K562 (cell line): ENCODE results near the gene TCF4. TPM values are rescaled to one million over a fixed set of nuclear protein-coding genes. Genes with fewer than 3 reads are reported as not detected.

Experiments
- ATAC-seq: fragments of 200-7000 bp; cut with Tn5 transposase; 3 replicates; pipeline ENCODE4 v1.9.1; 2020; ENCODE audit warnings: moderate library complexity
- BruUV-seq: library from RNA; stranded (reverse); fragments of 400-500 nt; replicated peaks from 2 replicates; lab custom pipeline; 2021; lab: Mats Ljungman, UMichigan
- CTCF ChIA-PET: fragments of 300-600 bp; formaldehyde crosslinking; extraction: SDS; loops from one replicate; lab custom pipeline; 2021; ENCODE audit warnings: low intra/inter-chr PET ratio; lab: Yijun Ruan, JAX
- POLR2A ChIA-PET: fragments of 300-600, 350-650 bp; sonication (Branson Sonifier 250); formaldehyde crosslinking; extraction: SDS; loops from one replicate; lab custom pipeline; 2021; ENCODE audit warnings: antibody characterized with exemption, inconsistent platforms; lab: Yijun Ruan, JAX
- DNase-seq, 4 experiments: peaks; one replicate each; pipeline versions ENCODE4 v3.0.0 to v3.0.0-alpha.2; 2011 to 2018; ENCODE audit warnings: low spot score in 3 of 4, mixed read lengths in 3 of 4; ENCODE audit errors: extremely low read depth in 1 of 4
- FAIRE-seq: peaks from 2 replicates; lab custom pipeline; 2011; peaks lifted over from hg19 to GRCh38; lab: Jason Lieb, UNC
- H2AFZ ChIP-seq: 2 replicates; pipeline ENCODE4 v1.6.0; 2011; ENCODE audit warnings: low read depth, low read length, control low read depth, inconsistent platforms
- H3K27ac ChIP-seq: fragments of 200-600 bp; 3 replicates; pipeline ENCODE4 v1.8.0; 2011; ENCODE audit warnings: low read depth, mild to moderate bottlenecking, control low read depth, inconsistent platforms, low read length, moderate library complexity, mixed read lengths; ENCODE audit errors: extremely low read depth
- H3K27me3 ChIP-seq, 2 experiments: fragments of 300-600 bp in 1 of 2; 2 replicates in 1 of 2; 3 replicates in 1 of 2; pipeline versions ENCODE4 v1.6.0 to v1.8.0; 2011; ENCODE audit warnings: inconsistent platforms in 2 of 2, low read length in 2 of 2, mild to moderate bottlenecking in 1 of 2, mixed read lengths in 1 of 2, moderate library complexity in 1 of 2; ENCODE audit not compliant: control insufficient read depth in 2 of 2, insufficient read depth in 2 of 2
- H3K36me3 ChIP-seq: fragments of 300-600 bp; 3 replicates; pipeline ENCODE4 v1.8.0; 2011; ENCODE audit warnings: mild to moderate bottlenecking, low read length, inconsistent platforms; ENCODE audit not compliant: control insufficient read depth, insufficient read depth
- H3K4me1 ChIP-seq, 2 experiments: fragments of 200-600 bp in 1 of 2; replicated peaks in 1 of 2; 2 replicates in 1 of 2; 3 replicates in 1 of 2; pipeline versions ENCODE4 v1.5.1 to v1.8.0; 2011; ENCODE audit warnings: inconsistent platforms in 2 of 2, low read length in 2 of 2, mild to moderate bottlenecking in 1 of 2, mixed read lengths in 1 of 2, moderate library complexity in 1 of 2; ENCODE audit not compliant: control insufficient read depth in 2 of 2, insufficient read depth in 2 of 2
- H3K4me2 ChIP-seq: 2 replicates; pipeline ENCODE4 v1.6.1; 2011; ENCODE audit warnings: low read length, control low read depth, inconsistent platforms, mixed read lengths; ENCODE audit not compliant: insufficient read depth
- H3K4me3 ChIP-seq: fragments of 200-600 bp; sonication (generic), shearing (Covaris generic); 2 replicates; pipeline ENCODE4 v1.5.1; 2016; ENCODE audit warnings: control low read depth, inconsistent platforms
- H3K79me2 ChIP-seq: fragments of 200-600 bp; 3 replicates; pipeline ENCODE4 v1.8.0; 2011; ENCODE audit warnings: low read length, inconsistent platforms; ENCODE audit not compliant: control insufficient read depth, insufficient read depth
- H3K9ac ChIP-seq, 2 experiments: 2 replicates each; pipeline versions ENCODE4 v1.6.0 to v1.6.1; 2011; ENCODE audit warnings: low read depth in 2 of 2, low read length in 2 of 2, control low read depth in 1 of 2, inconsistent platforms in 1 of 2, mild to moderate bottlenecking in 1 of 2, mixed read lengths in 1 of 2; ENCODE audit not compliant: insufficient read depth in 1 of 2
- H3K9me1 ChIP-seq: one replicate; pipeline ENCODE4 v1.6.0; 2011; ENCODE audit warnings: inconsistent platforms, mild to moderate bottlenecking, low read length, moderate library complexity; ENCODE audit not compliant: control insufficient read depth, insufficient read depth
- H3K9me3 ChIP-seq: replicated peaks from 2 replicates; pipeline ENCODE4 v1.5.1; 2011; ENCODE audit warnings: low read depth, low read length, inconsistent platforms; ENCODE audit not compliant: control insufficient read depth, insufficient read depth
- H4K20me1 ChIP-seq: replicated peaks from 2 replicates; pipeline ENCODE4 v1.6.1; 2011; ENCODE audit warnings: low read length, inconsistent platforms, mixed read lengths; ENCODE audit not compliant: control insufficient read depth, insufficient read depth
- BCOR ChIP-seq: fragments of 450-650 bp; IDR thresholded peaks from 2 replicates; pipeline ENCODE4 v1.6.1; 2016
- CTBP1 ChIP-seq: fragments of 450-650 bp; IDR thresholded peaks from 2 replicates; pipeline ENCODE4 v1.6.1; 2016; ENCODE audit warnings: borderline replicate concordance
- HDAC2 ChIP-seq: fragments of 450-650 bp; IDR thresholded peaks from 2 replicates; pipeline ENCODE4 v1.6.1; 2016; ENCODE audit warnings: mild to moderate bottlenecking
- KDM1A ChIP-seq, 2 experiments: fragments of 450-650 bp; IDR thresholded peaks; 2 replicates each; pipeline ENCODE4 v1.6.1; 2016; ENCODE audit warnings: mild to moderate bottlenecking in 2 of 2
- RBM25 ChIP-seq: fragments of 200-400 bp; formaldehyde crosslinking; IDR thresholded peaks from 2 replicates; pipeline ENCODE4 v1.6.1; 2018; ENCODE audit warnings: low read length, low read depth, moderate library complexity; ENCODE audit not compliant: severe bottlenecking
- RCOR1 ChIP-seq, 2 experiments: IDR thresholded peaks; 2 replicates each; pipeline ENCODE4 v1.6.1; 2012; ENCODE audit warnings: low read depth in 2 of 2, low read length in 2 of 2, borderline replicate concordance in 1 of 2, improper control_type of control experiment in 1 of 2
- TAF15 ChIP-seq: fragments of 200-400 bp; formaldehyde crosslinking; IDR thresholded peaks from 2 replicates; pipeline ENCODE4 v1.6.1; 2017; ENCODE audit warnings: mild to moderate bottlenecking, low read depth, low read length, moderate library complexity
- WGBS: fragments of 100-300 bp; shearing (Covaris generic); methylation state at CpG from one replicate; pipeline ENCODE4 v1.1.6; 2016; ENCODE audit warnings: low coverage, mixed read lengths; ENCODE audit not compliant: insufficient coverage; ENCODE audit errors: missing lambda C conversion rate; 5-methylcytosine and 5-hydroxymethylcytosine counted together
- in situ Hi-C: fragments of 300-500 bp; cut with MboI; formaldehyde crosslinking; loops from 4 replicates; pipeline ENCODE4 v1.15.0; 2018; ENCODE audit warnings: inconsistent platforms, mixed read lengths
- intact Hi-C: fragments of 100-400 bp; cut with micrococcal nuclease; formaldehyde crosslinking; loops from 2 replicates; pipeline ENCODE4 v1.14.2; 2022
- polyA plus RNA-seq, 8 experiments: library from polyadenylated mRNA; depleted of rRNA in 4 of 8; stranded (reverse) in 5 of 8; unstranded in 3 of 8; fragments of >200 nt; fragmentation: Nextera tagmentation in 2 of 8; fragmentation: Illumina TruSeq in 1 of 8; extraction: Ambion mirVana in 2 of 8; extraction: Trizol in 1 of 8; gene quantifications; 2 replicates each; pipeline versions ENCODE4 v1.2.1 to v1.2.3, GENCODE V29; 2011 to 2014; ENCODE audit warnings: inconsistent platforms in 1 of 8, missing spikeins in 1 of 8
- total RNA-seq, 7 experiments: library from RNA; depleted of rRNA in 6 of 7; stranded (reverse); fragments of >200 nt in 6 of 7; fragmentation: Illumina TruSeq in 2 of 7; extraction: Trizol in 2 of 7; gene quantifications; 2 replicates each; pipeline versions ENCODE4 v1.2.1 to v1.2.3, GENCODE V29; 2011 to 2021; ENCODE audit warnings: low replicate concordance in 1 of 7

Gene TCF4
- total and polyA plus RNA-seq, 9 of the 15 experiments (the other 6 are each of a cell fraction or from before 2014, with no cell fraction given) = 4.8 to 24.7 (median 15.2) TPM

- H3K36me3 ChIP-seq = no peaks in the 10 kb centered on the region
- ATAC-seq = no peak
- H3K27ac ChIP-seq = no peak overlapping the region
- no peak overlapping the region for H3K4me2 ChIP-seq
- WGBS = 92% methylated on average over 2 of the region's 2 CpGs
- ChIA-PET CTCF (no interaction called here), POLR2A (no interaction called here)
- no peaks in the 10 kb centered on the region; the same call in 1 of the 2 replicates for H3K9me3 ChIP-seq
- H3K9ac ChIP-seq = no peak overlapping the region
- H2AFZ ChIP-seq = no peak overlapping the region
- BruUV-seq = no TSS peak
- intact Hi-C loops (loop anchor here (5.0 kb wide), 2 partner anchors 138 to 177 kb away; no protein-coding TSS in a partner anchor), in situ Hi-C loops (no loop called here)
- no peaks in the 10 kb centered on the region for H4K20me1 ChIP-seq
- no peaks in the 10 kb centered on the region for H3K9me1 ChIP-seq
- H3K4me1 ChIP-seq = peaks cover 6 to 34% of the 10 kb centered on the region in 2 experiments
- no peak overlapping the region for H3K4me3 ChIP-seq
- FAIRE-seq = no peak
- H3K27me3 ChIP-seq = no peaks in the 10 kb centered on the region
- H3K79me2 ChIP-seq = peaks cover 7% of the 10 kb centered on the region
- TF ChIP-seq KDM1A (IDR thresholded peaks at IDR 0.05) = peak; percentile 29 to 45; a peak in 2 of 4 replicates
- no peak for TF ChIP-seq CTBP1
- TF ChIP-seq RCOR1 (IDR thresholded peaks at IDR 0.05; ENCODE audit: borderline replicate concordance in 1 of 2, low read depth in 2 of 2, low read length in 2 of 2) = 0 out of 4 replicates have a peak, but pooled peaks of 1 of the 2 experiments have one; percentile 31
- TF ChIP-seq TAF15 = no peak
- peak; percentile 98 for TF ChIP-seq RBM25
- TF ChIP-seq BCOR = peak; percentile 70
- 0 out of 2 replicates have a peak, but pooled peaks have one; percentile 20 for TF ChIP-seq HDAC2
- no peak for DNase-seq
These were observed 5.9 kb upstream of the TCF4 start for GRCh38 chr18:55593888-55594287.
